ENCODE measurements around the gene IPO13. TPM values are rescaled to one million over a fixed set of nuclear protein-coding genes. Genes with fewer than 3 reads are reported as not detected.

IPO13 gene
- total and polyA plus RNA-seq, 12 donors = 25.2 to 74.5 (median 56.8) TPM

DNA sequence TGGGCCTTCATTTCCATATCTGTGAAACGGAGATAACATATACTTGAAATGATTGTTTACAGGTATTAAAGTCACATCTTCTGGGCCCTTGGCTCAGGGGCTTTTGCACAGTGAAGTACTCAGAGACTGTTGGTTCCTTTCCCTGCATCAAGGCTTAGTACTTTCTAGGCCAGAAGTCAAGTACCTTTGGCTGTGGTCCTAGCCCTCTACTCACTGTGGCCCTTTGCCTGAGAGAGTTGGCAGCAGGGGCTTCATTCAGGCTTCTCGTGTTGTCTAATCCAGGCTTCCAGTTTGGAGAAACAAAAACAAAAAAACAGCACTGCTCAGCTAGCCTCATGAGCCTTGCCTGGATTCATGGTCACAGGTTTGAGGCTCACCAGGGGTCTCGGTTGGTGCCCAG, 14.9 kb downstream of the IPO13 start:
- WGBS, 2 donors = 66 to 72% methylated on average over 3 of the region's 3 CpGs
- Histone ChIP-seq H3K27ac (no peak overlapping the region), H3K36me3 (peaks cover 0 to 95% (median 54%) of the 10 kb centered on the region in 9 donors), H3K4me1 (peaks cover 0 to 12% (median 0%) of the 10 kb centered on the region in 9 donors), H3K27me3 (no peaks in the 10 kb centered on the region), H3K4me3 (no peak overlapping the region), H3K9me3 (no peaks in the 10 kb centered on the region)
- DNase-seq (no peak), ATAC-seq (no peak)
- TF ChIP-seq, protein P1, sequence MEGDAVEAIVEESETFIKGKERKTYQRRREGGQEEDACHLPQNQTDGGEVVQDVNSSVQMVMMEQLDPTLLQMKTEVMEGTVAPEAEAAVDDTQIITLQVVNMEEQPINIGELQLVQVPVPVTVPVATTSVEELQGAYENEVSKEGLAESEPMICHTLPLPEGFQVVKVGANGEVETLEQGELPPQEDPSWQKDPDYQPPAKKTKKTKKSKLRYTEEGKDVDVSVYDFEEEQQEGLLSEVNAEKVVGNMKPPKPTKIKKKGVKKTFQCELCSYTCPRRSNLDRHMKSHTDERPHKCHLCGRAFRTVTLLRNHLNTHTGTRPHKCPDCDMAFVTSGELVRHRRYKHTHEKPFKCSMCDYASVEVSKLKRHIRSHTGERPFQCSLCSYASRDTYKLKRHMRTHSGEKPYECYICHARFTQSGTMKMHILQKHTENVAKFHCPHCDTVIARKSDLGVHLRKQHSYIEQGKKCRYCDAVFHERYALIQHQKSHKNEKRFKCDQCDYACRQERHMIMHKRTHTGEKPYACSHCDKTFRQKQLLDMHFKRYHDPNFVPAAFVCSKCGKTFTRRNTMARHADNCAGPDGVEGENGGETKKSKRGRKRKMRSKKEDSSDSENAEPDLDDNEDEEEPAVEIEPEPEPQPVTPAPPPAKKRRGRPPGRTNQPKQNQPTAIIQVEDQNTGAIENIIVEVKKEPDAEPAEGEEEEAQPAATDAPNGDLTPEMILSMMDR (IDR thresholded peaks at IDR 0.05) = no peak
- intact Hi-C loops (cut with DNase I) = no loop called here

DNA sequence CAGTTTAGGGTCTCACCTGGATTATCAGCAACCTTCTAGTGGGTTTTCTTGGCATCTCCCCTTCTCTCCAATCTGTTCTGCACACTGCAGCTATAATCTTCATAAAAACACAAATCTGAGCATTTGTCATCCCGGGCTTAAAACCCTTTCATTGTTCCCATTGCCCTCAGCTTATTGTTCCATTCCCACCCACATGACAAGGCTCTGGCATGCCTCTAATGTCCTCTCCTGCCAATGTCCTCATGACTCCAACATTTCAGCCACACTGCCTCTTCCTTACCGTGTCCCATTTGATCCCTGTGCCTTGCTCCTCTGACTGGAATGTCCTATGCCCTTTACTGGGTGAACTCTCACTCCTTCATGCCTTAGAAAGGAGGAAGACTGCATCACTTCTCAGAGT, 15.6 kb downstream of the IPO13 start:
- DNase-seq (no peak), ATAC-seq (peak in 1 of 8 donors; percentile 41)
- 70 to 76% methylated on average over 2 of the region's 2 CpGs for whole genome bisulfite sequencing, 2 donors
- no peak overlapping the region for H3K27ac ChIP-seq
- TF ChIP-seq, protein P1 (IDR thresholded peaks at IDR 0.05) = no peak
- no peaks in the 10 kb centered on the region for H3K27me3 ChIP-seq
- peaks cover 0 to 12% (median 0%) of the 10 kb centered on the region in 9 donors for H3K4me1 ChIP-seq
- intact Hi-C loops (cut with DNase I) = no loop called here
- H3K36me3 ChIP-seq = peaks cover 0 to 95% (median 48%) of the 10 kb centered on the region in 9 donors
- no peaks in the 10 kb centered on the region for H3K9me3 ChIP-seq
- H3K4me3 ChIP-seq = no peak overlapping the region

DNA sequence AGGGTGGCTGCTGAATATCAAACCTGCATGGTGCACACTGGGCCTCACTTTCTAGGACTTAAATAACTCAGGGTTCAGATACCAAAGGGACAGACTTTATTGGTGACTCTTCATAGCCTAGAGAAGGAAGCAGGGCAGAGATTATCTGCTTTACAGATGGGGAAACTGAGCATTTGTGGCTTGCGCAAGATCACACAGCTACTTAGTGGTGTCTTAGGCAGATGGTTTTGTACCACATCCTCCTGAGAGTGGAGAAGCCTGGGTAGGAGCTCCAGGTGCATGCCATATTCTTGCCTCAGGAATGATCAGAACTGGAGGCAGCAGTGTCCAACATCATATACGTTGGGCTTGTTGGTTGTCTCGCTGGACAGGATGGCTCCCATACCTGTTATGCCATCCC, 16.3 kb downstream of the IPO13 start:
- Histone ChIP-seq H3K4me3 (no peak overlapping the region), H3K4me1 (peaks cover 0 to 12% (median 0%) of the 10 kb centered on the region in 9 donors), H3K36me3 (peaks cover 0 to 94% (median 43%) of the 10 kb centered on the region in 9 donors), H3K9me3 (no peaks in the 10 kb centered on the region), H3K27ac (no peak overlapping the region), H3K27me3 (no peaks in the 10 kb centered on the region)
- intact Hi-C loops (cut with DNase I) = no loop called here
- TF ChIP-seq, protein P1 (IDR thresholded peaks at IDR 0.05) = no peak
- 95 to 97% methylated on average over 3 of the region's 3 CpGs for WGBS, 2 donors
- no peak for DNase-seq
- no peak for ATAC-seq

DNA sequence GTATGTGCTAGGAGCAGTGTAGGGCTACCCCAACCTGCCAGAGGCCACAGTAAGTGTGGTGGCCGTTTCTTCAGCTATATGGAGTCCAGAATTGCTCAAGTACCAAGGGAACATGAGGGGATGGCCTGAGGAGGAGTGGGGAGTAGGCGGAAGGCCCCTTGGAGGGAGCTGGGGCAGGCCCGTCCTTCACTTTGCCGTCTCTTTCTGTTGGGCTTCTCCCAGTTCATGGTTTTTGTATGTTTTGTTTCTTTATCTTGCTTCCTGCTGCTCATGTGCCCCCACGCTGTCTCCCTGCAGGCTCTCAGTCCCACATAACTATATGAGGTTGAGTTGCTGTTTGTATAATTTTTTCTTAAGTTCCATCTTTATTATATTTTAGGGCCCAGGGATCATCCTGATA, 17.1 kb downstream of the IPO13 start:
- ATAC-seq (no peak), DNase-seq (no peak)
- intact Hi-C loops (cut with DNase I) = no loop called here
- H3K4me3 ChIP-seq = no peak overlapping the region
- WGBS, 2 donors = 75 to 82% methylated on average over 5 of the region's 5 CpGs
- H3K4me1 ChIP-seq = peaks cover 0 to 12% (median 0%) of the 10 kb centered on the region in 9 donors
- peaks cover 0 to 85% (median 34%) of the 10 kb centered on the region in 9 donors for H3K36me3 ChIP-seq
- TF ChIP-seq, protein P1 (IDR thresholded peaks at IDR 0.05) = no peak
- no peaks in the 10 kb centered on the region for H3K27me3 ChIP-seq
- no peak overlapping the region for H3K27ac ChIP-seq
- H3K9me3 ChIP-seq = no peaks in the 10 kb centered on the region
